GM19328 (cell line): ENCODE measurements around the gene USP24.
A peak's percentile ranks its signal among the peaks of the same experiment; 100 is the strongest.
"Not testable (repeated sequence)": the region's sequence is repeated elsewhere in the genome, so short reads cannot be mapped to it uniquely, and the experiment has no call there.

Source experiments
- ATAC-seq: cut with Tn5 transposase; IDR thresholded peaks from one replicate; pipeline ENCODE4 v1.9.1; 2021; ENCODE audit warnings: mild to moderate bottlenecking, moderate library complexity; ENCODE audit not compliant: unreplicated experiment

Gene USP24

DNA sequence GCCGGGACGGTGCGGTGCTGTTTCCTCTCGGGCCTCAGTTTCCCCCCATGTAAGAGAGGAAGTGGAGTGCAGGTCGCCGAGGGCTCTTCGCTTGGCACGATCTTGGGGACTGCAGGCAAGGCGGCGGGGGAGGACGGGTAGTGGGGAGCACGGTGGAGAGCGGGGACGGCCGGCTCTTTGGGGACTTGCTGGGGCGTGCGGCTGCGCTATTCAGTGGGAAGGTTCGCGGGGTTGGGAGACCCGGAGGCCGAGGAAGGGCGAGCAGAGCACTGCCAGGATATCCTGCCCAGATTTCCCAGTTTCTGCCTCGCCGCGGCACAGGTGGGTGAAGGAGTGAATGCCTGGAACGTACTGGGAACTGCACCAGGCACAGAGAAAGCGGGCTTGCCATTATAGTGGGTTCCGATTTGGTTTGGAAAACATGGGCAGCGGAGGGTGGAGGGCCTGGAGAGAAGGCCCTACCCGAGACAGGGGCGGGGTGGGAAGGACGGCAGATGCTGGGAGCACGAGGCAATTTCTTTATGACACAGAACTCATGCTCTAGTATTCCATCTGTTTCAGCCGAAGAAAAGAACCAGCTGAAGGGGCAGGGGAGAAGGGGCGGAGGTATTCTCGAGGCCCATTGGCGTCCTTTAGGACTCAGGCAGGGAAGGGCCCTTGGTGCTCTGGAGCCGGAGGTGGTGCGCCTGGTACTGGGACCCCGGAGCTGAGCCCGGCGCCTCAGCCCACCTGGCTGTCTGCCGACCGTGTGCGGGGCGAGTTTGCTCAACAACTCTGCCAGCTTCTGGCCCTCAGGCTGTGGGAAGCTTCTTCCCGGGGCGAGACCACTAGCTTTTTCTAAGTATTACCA, 174.9 kb downstream of the USP24 start:
- ATAC-seq, result no peak

DNA sequence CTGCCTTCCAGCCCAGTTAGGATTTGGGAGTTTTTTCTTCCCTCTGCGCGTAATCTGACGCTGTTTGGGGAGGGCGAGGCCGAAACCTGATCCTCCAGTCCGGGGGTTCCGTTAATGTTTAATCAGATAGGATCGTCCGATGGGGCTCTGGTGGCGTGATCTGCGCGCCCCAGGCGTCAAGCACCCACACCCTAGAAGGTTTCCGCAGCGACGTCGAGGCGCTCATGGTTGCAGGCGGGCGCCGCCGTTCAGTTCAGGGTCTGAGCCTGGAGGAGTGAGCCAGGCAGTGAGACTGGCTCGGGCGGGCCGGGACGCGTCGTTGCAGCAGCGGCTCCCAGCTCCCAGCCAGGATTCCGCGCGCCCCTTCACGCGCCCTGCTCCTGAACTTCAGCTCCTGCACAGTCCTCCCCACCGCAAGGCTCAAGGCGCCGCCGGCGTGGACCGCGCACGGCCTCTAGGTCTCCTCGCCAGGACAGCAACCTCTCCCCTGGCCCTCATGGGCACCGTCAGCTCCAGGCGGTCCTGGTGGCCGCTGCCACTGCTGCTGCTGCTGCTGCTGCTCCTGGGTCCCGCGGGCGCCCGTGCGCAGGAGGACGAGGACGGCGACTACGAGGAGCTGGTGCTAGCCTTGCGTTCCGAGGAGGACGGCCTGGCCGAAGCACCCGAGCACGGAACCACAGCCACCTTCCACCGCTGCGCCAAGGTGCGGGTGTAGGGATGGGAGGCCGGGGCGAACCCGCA, 175.7 kb downstream of the USP24 start, which contains the start of gene PCSK9:
Gene PCSK9 (plus strand): TSS at position 207 of the 741 bp plus-strand sequence. CDS start 290 bp downstream, at position 497.
- ATAC-seq, result no peak

- ATAC-seq, result no peak
These were observed 176.2 kb downstream of the USP24 start for GRCh38 chr1:55038974-55039341.

GRCh38 chr1:55038552-55038838, 176.7 kb downstream of the USP24 start:
- ATAC-seq, result no peak

DNA sequence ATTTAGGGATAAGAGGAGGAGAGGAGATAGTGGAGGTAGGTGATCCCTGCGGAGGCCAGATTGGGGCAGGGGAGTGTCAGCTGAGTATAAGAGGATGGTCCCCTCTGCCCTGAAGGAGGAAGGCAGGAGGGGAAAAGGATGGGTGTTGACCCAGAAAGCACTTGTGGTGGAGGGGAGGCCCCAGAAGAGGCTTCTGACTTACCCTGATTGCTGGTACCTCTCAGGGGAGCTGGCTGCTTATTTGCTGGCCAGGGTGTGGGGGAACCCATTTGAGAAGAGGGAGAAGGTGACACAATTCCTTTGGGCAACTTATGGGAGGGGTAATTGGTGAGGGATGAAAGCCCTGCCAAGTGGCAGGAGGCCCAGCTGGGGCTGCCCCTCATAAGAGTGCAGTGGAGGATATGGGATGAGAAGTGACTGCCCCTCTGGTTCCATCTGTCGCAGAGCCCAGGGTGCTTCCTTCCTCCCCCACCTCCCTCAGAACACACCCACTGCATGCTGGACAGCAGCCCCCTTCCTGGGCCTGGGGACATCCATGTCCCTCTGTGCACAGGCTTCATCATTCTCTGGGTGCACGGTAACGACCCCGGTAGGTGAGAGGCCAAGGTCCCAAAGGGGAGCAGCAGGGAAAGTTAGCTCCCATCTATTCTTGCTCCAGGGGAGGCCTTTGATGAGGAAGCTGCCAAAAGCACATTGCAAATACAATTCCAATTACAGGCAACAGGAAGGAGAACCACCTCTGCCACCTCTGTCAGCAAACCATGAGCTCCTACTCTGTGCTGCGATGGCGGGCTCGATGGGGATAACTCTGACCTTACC, 177.2 kb downstream of the USP24 start:
- no peak for ATAC-seq

GRCh38 chr1:55035904-55036303, 179.3 kb downstream of the USP24 start:
- no peak for ATAC-seq

GRCh38 chr1:55034476-55035133, 180.6 kb downstream of the USP24 start:
- no peak for ATAC-seq

- ATAC-seq, result no peak
These were observed 181.9 kb downstream of the USP24 start for GRCh38 chr1:55033265-55033614.

DNA sequence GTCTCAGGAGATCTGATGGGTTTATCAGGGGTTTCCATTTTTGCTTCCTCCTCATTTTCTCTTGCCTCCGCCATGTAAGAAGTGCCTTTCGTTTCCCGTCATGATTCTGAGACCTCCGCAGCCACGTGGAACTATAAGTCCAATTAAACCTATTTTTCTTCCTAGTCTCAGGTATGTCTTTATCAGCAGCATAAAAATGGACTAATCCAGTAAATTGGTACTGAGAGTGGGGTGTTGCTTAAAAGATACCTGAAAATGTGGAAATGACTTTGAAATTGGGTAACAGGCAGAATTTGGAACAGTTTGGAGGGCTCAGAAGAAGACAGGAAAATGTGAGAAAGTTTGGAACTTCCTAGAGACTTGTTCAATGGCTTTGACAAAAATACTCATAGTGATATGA, 184.1 kb downstream of the USP24 start:
- not testable (repeated sequence) for ATAC-seq

DNA sequence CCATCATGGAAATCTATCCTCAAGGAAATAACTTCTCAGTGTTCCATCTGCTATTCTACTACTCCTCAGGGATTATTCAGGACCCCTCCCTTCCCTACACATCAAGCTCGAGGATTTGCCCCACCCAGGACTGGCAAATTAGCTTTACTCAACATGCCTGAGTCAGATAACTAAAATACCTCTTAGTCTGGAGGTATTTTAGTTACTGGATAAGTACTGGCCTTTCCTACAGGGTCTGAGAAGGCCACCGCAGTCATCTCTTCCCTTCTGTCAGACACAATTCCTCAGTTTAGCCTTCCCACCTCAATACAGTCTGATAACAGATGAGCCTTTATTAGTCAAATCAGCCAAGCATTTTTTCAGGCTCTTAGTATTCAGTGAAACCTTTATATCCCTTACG, 188.5 kb downstream of the USP24 start:
- not testable (repeated sequence) for ATAC-seq

DNA sequence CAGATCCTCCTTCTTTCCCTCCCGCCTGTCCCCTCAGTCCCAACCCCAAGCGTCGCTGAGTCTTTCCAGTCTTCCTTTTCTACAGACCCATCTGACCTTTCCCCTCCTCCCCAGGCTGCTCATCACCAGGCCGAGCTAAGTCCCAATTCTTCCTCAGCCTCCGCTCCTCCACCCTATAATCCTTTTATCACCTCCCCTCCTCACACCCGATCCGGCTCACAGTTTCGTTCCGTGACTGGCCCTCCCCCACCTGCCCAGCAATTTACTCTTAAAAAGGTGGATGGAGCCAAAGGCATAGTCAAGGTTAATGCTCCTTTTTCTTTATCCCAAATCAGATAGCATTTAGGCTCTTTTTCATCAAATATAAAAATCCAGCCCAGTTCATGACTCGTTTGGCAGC, 191.0 kb downstream of the USP24 start:
- ATAC-seq, result not testable (repeated sequence)

GRCh38 chr1:55021942-55022546, 193.1 kb downstream of the USP24 start:
- ATAC-seq, result peak; percentile 69

GRCh38 chr1:55018395-55018794, 196.8 kb downstream of the USP24 start:
- ATAC-seq, result no peak
